ENCODE measurements around the gene NOL6. TPM values are rescaled to one million over a fixed set of nuclear protein-coding genes. Genes with fewer than 3 reads are reported as not detected.
"Not testable (repeated sequence)": the region's sequence is repeated elsewhere in the genome, so short reads cannot be mapped to it uniquely, and the experiment has no call there.

The NOL6 gene
- total RNA-seq, 6 experiments from 2014 or later: 12.3 to 26.1 (median 15.4) TPM

GRCh38 chr9:33425128-33425533 lies 48.6 kb downstream of the NOL6 start:
- Histone ChIP-seq H3K36me3 (no peaks in the 10 kb centered on the region), H3K9me3 (no peaks in the 10 kb centered on the region), H3K4me3 (no peak overlapping the region), H3K27ac (no peak overlapping the region), H3K27me3 (no peaks in the 10 kb centered on the region), H3K4me1 (peaks cover 0 to 3% (median 0%) of the 10 kb centered on the region in 4 donors)
- TF ChIP-seq CTCF (IDR thresholded peaks at IDR 0.05) (no peak), POLR2A (IDR thresholded peaks at IDR 0.05) (no peak)
- no peak for DNase-seq
- intact Hi-C loops (cut with DNase I): no loop called here
- WGBS (ENCODE audit: insufficient coverage, low coverage, low lambda C conversion rate, missing lambda C conversion rate): 29% methylated on average over 4 of the region's 4 CpGs
- peak; percentile 53 to 81 (median 68) for ATAC-seq

DNA sequence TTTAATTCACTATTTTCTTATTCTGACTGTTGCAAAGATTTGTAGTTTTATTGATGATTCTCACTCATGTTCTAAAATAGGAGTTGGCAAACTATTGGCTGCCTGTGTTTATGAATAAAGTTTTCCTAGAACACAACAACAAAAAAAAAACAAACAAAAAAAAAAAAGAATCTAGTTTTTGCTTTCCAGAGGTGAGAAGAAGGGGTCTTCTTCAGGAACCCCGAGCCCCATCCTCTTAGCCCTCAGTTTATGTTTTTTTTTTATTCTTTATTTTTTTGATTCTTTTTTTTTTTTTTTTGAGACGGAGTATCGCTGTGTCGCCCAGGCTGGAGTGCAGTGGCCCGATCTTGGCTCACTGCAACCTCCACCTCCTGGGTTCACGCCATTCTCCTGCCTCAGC lies 49.2 kb downstream of the NOL6 start:
- ATAC-seq: not testable (repeated sequence)
- 95% methylated on average over 4 of the region's 6 CpGs for WGBS (ENCODE audit: insufficient coverage, low coverage, low lambda C conversion rate, missing lambda C conversion rate)

GRCh38 chr9:33424043-33424442 lies 49.7 kb downstream of the NOL6 start:
- H3K4me3 ChIP-seq; ATAC-seq; H3K27ac ChIP-seq; intact Hi-C loops (cut with DNase I); H3K9me3 ChIP-seq; H3K36me3 ChIP-seq; H3K27me3 ChIP-seq; DNase-seq; H3K4me1 ChIP-seq: not testable (repeated sequence)
- WGBS (ENCODE audit: insufficient coverage, low coverage, low lambda C conversion rate, missing lambda C conversion rate): 36% methylated on average over 1 of the region's 7 CpGs

More for the DNA sequence above, 49.2 kb downstream of the NOL6 start:
- H3K27ac ChIP-seq; H3K4me3 ChIP-seq; H3K4me1 ChIP-seq; DNase-seq; H3K9me3 ChIP-seq; H3K27me3 ChIP-seq; H3K36me3 ChIP-seq; intact Hi-C loops (cut with DNase I): not testable (repeated sequence)

GRCh38 chr9:33419708-33420303 lies 53.9 kb downstream of the NOL6 start:
- H3K4me3 ChIP-seq: no peak overlapping the region
- no peak for ATAC-seq
- H3K27me3 ChIP-seq: no peaks in the 10 kb centered on the region
- peaks cover 0 to 17% (median 8%) of the 10 kb centered on the region in 4 donors for H3K4me1 ChIP-seq
- DNase-seq: no peak
- no peaks in the 10 kb centered on the region for H3K9me3 ChIP-seq
- intact Hi-C loops (cut with DNase I): no loop called here
- H3K27ac ChIP-seq: no peak overlapping the region
- TF ChIP-seq CTCF (IDR thresholded peaks at IDR 0.05) (no peak), POLR2A (IDR thresholded peaks at IDR 0.05) (no peak)
- WGBS (ENCODE audit: insufficient coverage, low coverage, low lambda C conversion rate, missing lambda C conversion rate): 83% methylated on average over 10 of the region's 10 CpGs
- no peaks in the 10 kb centered on the region for H3K36me3 ChIP-seq

- no peak for TF ChIP-seq CTCF (IDR thresholded peaks at IDR 0.05)
- TF ChIP-seq POLR2A (IDR thresholded peaks at IDR 0.05): no peak
- intact Hi-C loops (cut with DNase I): no loop called here
- Histone ChIP-seq H3K36me3 (no peaks in the 10 kb centered on the region), H3K4me3 (no peak overlapping the region), H3K27me3 (no peaks in the 10 kb centered on the region), H3K4me1 (peaks cover 0 to 18% (median 8%) of the 10 kb centered on the region in 4 donors), H3K9me3 (no peaks in the 10 kb centered on the region), H3K27ac (no peak overlapping the region)
- WGBS (ENCODE audit: insufficient coverage, low coverage, low lambda C conversion rate, missing lambda C conversion rate): 80% methylated on average over 1 of the region's 8 CpGs
- ATAC-seq (no peak), DNase-seq (no peak)
Measured at GRCh38 chr9:33418090-33418489, 55.6 kb downstream of the NOL6 start.
